BLaER1 treated with 17β-estradiol and CSF1 and Interleukin-3, amounts not matched to agents 10 nM and 100 nM (cell line): ENCODE measurements around the gene SFTPB.

ENCODE experiments used
- H3K27ac ChIP-seq, 11 experiments: shearing (Covaris generic); formaldehyde crosslinking; 2 replicates each; pipeline ENCODE4 v1.8.1; 2022
- H3K27me3 ChIP-seq, 11 experiments: shearing (Covaris generic); formaldehyde crosslinking; 2 replicates each; pipeline ENCODE4 v1.8.1; 2022
- H3K36me3 ChIP-seq, 11 experiments: shearing (Covaris generic); formaldehyde crosslinking; 2 replicates each; pipeline ENCODE4 v1.8.1; 2022
- H3K4me1 ChIP-seq, 10 experiments: shearing (Covaris generic); formaldehyde crosslinking; 2 replicates each; pipeline ENCODE4 v1.8.1; 2022
- H3K4me2 ChIP-seq, 11 experiments: shearing (Covaris generic); formaldehyde crosslinking; 2 replicates each; pipeline ENCODE4 v1.8.1; 2022
- H3K4me3 ChIP-seq, 10 experiments: shearing (Covaris generic); formaldehyde crosslinking; 2 replicates each; pipeline ENCODE4 v1.8.1; 2022
- H3K9ac ChIP-seq, 11 experiments: shearing (Covaris generic); formaldehyde crosslinking; 2 replicates each; pipeline ENCODE4 v1.8.1; 2022
- H3K9me3 ChIP-seq, 11 experiments: shearing (Covaris generic); formaldehyde crosslinking; replicated peaks in 1 of 11; 2 replicates each; pipeline ENCODE4 v1.8.1; 2022
- H4K20me1 ChIP-seq, 11 experiments: shearing (Covaris generic); formaldehyde crosslinking; 2 replicates each; pipeline ENCODE4 v1.8.1; 2022
- Cebpa-rat ChIP-seq, 11 experiments: shearing (Covaris generic); IDR thresholded peaks; 2 replicates each; pipeline ENCODE4 v1.8.1; 2022

SFTPB gene

DNA sequence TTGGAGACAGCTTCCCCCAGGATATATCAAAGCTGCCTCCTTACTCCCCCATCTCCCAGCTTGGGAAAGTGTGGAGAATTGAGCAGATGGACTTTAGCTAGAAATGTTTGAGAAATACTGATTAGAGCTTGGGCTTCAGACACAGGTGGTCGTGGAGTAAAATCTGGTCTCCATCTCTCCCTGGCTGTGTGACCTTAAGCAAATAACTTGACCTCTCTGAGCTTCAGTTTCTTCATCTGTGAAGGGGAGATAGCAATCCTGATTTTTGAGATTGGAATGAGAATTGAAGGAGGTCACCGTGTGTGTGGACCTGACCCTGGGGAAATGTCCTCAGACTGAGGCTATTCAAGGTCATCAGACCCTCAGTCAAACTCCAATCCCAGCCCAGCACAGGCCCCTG lies 29.7 kb upstream of the SFTPB start:
- peak overlapping the region in 8 of 11 experiments; percentile 6 to 51 (median 22); a peak in 10 of 22 replicates for H3K9ac ChIP-seq
- no peak overlapping the region for H3K4me3 ChIP-seq
- peak overlapping the region in 8 of 11 experiments; percentile 4 to 62 (median 40); a peak in 12 of 22 replicates for H3K27ac ChIP-seq
- peaks cover 0 to 3% (median 0%) of the 10 kb centered on the region in 11 experiments; a peak in 1 of 22 replicates for H3K9me3 ChIP-seq
- H3K4me1 ChIP-seq: peaks cover 16 to 55% (median 37%) of the 10 kb centered on the region in 10 experiments
- no peak for TF ChIP-seq Cebpa-rat (IDR thresholded peaks at IDR 0.05)
- H4K20me1 ChIP-seq: no peaks in the 10 kb centered on the region; a peak in 1 of 22 replicates
- no peaks in the 10 kb centered on the region for H3K36me3 ChIP-seq
- peak overlapping the region; percentile 16 to 69 (median 49) for H3K4me2 ChIP-seq
- no peaks in the 10 kb centered on the region for H3K27me3 ChIP-seq

DNA sequence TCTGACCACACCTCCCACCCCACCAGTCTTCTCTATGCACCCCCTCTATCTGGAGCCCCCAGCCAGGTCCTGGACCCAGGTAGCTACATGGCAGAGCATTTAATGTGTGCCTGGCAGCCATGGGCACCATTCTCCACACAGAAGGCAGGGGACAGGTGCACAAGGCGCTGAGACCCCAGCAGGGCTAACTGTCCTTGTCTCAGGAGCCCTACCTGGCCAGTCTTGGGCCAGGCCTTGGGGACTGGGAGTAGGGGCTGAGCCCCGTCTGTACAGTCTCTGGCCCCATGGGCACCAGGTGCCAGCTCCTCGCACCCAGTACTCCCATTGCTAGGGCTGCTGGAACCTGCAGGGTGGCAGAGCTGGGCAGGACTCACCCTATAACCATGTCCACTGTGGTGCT lies 29.1 kb upstream of the SFTPB start:
- no peak for TF ChIP-seq Cebpa-rat (IDR thresholded peaks at IDR 0.05)
- H3K9me3 ChIP-seq: peaks cover 0 to 3% (median 0%) of the 10 kb centered on the region in 11 experiments; a peak in 1 of 22 replicates
- H3K27ac ChIP-seq: no peak overlapping the region
- H3K27me3 ChIP-seq: no peaks in the 10 kb centered on the region
- H3K4me3 ChIP-seq: no peak overlapping the region
- no peak overlapping the region for H3K9ac ChIP-seq
- H4K20me1 ChIP-seq: no peaks in the 10 kb centered on the region; a peak in 1 of 22 replicates
- H3K4me1 ChIP-seq: peaks cover 11 to 49% (median 30%) of the 10 kb centered on the region in 10 experiments
- no peak overlapping the region for H3K4me2 ChIP-seq
- no peaks in the 10 kb centered on the region for H3K36me3 ChIP-seq

- no peaks in the 10 kb centered on the region; a peak in 1 of 22 replicates for H4K20me1 ChIP-seq
- peaks cover 0 to 3% (median 0%) of the 10 kb centered on the region in 11 experiments; a peak in 1 of 22 replicates for H3K9me3 ChIP-seq
- no peak overlapping the region for H3K4me3 ChIP-seq
- H3K9ac ChIP-seq: no peak overlapping the region
- peaks cover 11 to 38% (median 21%) of the 10 kb centered on the region in 10 experiments for H3K4me1 ChIP-seq
- no peak overlapping the region for H3K4me2 ChIP-seq
- no peak overlapping the region for H3K27ac ChIP-seq
- no peaks in the 10 kb centered on the region for H3K27me3 ChIP-seq
- no peaks in the 10 kb centered on the region for H3K36me3 ChIP-seq
- no peak for TF ChIP-seq Cebpa-rat (IDR thresholded peaks at IDR 0.05)
These were observed 28.0 kb upstream of the SFTPB start for GRCh38 chr2:85695691-85696668.

DNA sequence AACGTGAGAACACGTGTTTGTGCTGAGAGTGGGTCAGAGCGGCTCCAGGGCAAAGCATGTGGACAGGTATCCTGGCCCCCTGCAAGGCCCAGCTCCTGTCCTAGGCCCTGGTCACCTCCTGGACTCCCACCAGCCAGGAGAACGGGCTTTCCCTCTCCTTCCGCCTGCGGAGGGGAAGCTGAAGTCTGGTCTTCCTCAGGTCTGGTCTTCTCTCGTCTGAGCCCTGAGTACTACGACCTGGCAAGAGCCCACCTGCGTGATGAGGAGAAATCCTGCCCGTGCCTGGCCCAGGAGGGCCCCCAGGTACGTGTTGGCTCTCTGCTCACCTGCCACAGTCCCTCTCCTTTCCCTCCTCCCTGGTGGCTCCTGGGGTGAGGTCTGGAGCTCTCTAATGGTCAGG lies 27.1 kb upstream of the SFTPB start:
- Histone ChIP-seq H3K4me2 (no peak overlapping the region), H3K27me3 (no peaks in the 10 kb centered on the region), H3K9me3 (peaks cover 0 to 3% (median 0%) of the 10 kb centered on the region in 11 experiments; a peak in 1 of 22 replicates), H3K27ac (no peak overlapping the region), H3K4me3 (no peak overlapping the region), H3K4me1 (peaks cover 11 to 33% (median 21%) of the 10 kb centered on the region in 10 experiments), H3K9ac (0 out of 22 replicates have a peak overlapping the region, but pooled peaks of 1 of the 11 experiments have one; percentile 15), H3K36me3 (no peaks in the 10 kb centered on the region), H4K20me1 (no peaks in the 10 kb centered on the region; a peak in 1 of 22 replicates)
- TF ChIP-seq Cebpa-rat (IDR thresholded peaks at IDR 0.05): no peak

GRCh38 chr2:85694052-85695025 lies 26.3 kb upstream of the SFTPB start, which contains the start of gene GNLY:
Gene GNLY, plus strand, starts transcription at chr2:85694358. Its CDS starts 61 bp downstream, at chr2:85694419.
- H3K4me1 ChIP-seq: peaks cover 11 to 31% (median 20%) of the 10 kb centered on the region in 10 experiments
- no peaks in the 10 kb centered on the region for H3K36me3 ChIP-seq
- H3K4me2 ChIP-seq: peak within 1 kb of the TSS in 1 of 11 experiments; percentile 37; a peak in 1 of 22 replicates
- no peak within 1 kb of the TSS for H3K27ac ChIP-seq
- TF ChIP-seq Cebpa-rat (IDR thresholded peaks at IDR 0.05): no peak
- no peaks in the 10 kb centered on the region for H3K27me3 ChIP-seq
- no peaks in the 10 kb centered on the region; a peak in 1 of 22 replicates for H4K20me1 ChIP-seq
- no peak within 1 kb of the TSS for H3K4me3 ChIP-seq
- peaks cover 0 to 3% (median 0%) of the 10 kb centered on the region in 11 experiments; a peak in 1 of 22 replicates for H3K9me3 ChIP-seq
- 0 out of 22 replicates have a peak within 1 kb of the TSS, but pooled peaks of 1 of the 11 experiments have one; percentile 15 for H3K9ac ChIP-seq

DNA sequence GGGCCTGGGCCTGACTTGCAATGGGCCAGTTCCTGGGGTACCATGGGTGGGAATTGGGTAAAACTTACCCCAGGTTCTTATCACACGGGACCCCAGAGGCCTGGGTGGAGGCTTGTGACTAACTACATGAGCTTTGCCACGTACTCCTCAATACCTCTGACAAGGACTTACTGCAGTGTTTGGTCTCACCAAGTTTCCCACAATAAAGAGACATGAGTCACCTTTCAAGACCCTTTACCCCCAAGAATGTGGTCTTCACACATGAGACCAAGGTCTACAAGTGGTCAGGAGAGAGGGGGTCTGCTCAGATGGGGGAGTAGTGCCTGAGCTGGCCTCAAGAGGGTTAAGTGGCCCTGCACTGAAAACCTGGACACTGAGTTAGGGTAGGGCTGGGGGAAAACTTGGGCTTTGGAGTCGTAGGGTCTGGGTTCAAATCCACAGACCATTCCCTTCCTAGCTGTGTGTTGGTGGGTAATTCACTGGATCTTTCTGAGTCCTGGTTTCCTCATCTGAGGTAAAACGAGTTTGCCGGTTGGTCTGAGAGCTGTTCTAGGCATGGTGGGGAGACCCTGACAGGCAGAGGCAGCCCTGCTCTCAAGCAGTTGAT lies 24.1 kb upstream of the SFTPB start:
- Histone ChIP-seq H3K27me3 (no peaks in the 10 kb centered on the region), H3K4me3 (no peak overlapping the region), H3K27ac (no peak overlapping the region), H3K4me1 (peaks cover 0 to 10% (median 4%) of the 10 kb centered on the region in 10 experiments; a peak in 5 of 20 replicates), H3K4me2 (no peak overlapping the region), H3K9me3 (no peaks in the 10 kb centered on the region), H3K9ac (no peak overlapping the region), H3K36me3 (no peaks in the 10 kb centered on the region), H4K20me1 (no peaks in the 10 kb centered on the region; a peak in 1 of 22 replicates)
- no peak for TF ChIP-seq Cebpa-rat (IDR thresholded peaks at IDR 0.05)

DNA sequence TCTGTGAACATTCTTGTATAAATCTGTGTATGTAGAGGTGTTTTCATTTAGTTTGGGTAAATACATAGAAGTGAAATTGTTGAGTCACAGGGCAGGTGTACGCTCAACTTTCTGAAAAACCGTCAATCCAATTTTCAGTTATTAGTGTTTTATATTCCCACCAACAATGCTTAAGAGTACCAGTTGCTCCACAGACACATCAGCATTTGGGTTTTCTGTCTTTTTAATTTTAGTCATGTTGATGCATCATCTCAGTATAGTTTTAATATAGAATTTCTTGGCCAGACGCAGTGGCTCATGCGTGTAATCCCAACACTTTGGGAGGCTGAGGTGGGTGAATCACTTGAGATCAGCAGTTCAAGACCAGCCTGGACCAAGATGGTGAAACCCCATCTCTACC lies 22.9 kb upstream of the SFTPB start:
- Histone ChIP-seq H3K27ac (no peak overlapping the region), H3K4me3 (no peak overlapping the region), H4K20me1 (no peaks in the 10 kb centered on the region; a peak in 1 of 22 replicates), H3K4me1 (peaks cover 0 to 10% (median 4%) of the 10 kb centered on the region in 10 experiments; a peak in 5 of 20 replicates), H3K4me2 (no peak overlapping the region), H3K27me3 (no peaks in the 10 kb centered on the region), H3K36me3 (no peaks in the 10 kb centered on the region), H3K9me3 (no peaks in the 10 kb centered on the region), H3K9ac (no peak overlapping the region)
- TF ChIP-seq Cebpa-rat (IDR thresholded peaks at IDR 0.05): no peak

- no peak overlapping the region for H3K9ac ChIP-seq
These were observed 16.8 kb upstream of the SFTPB start for GRCh38 chr2:85684806-85685205.

More at GRCh38 chr2:85684806-85685205, 16.8 kb upstream of the SFTPB start:
- Histone ChIP-seq H3K4me1 (no peaks in the 10 kb centered on the region), H3K27ac (no peak overlapping the region), H3K36me3 (no peaks in the 10 kb centered on the region), H3K4me2 (no peak overlapping the region), H3K4me3 (no peak overlapping the region), H3K9me3 (no peaks in the 10 kb centered on the region), H4K20me1 (no peaks in the 10 kb centered on the region), H3K27me3 (no peaks in the 10 kb centered on the region)
- TF ChIP-seq Cebpa-rat (IDR thresholded peaks at IDR 0.05): no peak
